ENCODE results near the gene SLC12A5.

SLC12A5 gene

DNA sequence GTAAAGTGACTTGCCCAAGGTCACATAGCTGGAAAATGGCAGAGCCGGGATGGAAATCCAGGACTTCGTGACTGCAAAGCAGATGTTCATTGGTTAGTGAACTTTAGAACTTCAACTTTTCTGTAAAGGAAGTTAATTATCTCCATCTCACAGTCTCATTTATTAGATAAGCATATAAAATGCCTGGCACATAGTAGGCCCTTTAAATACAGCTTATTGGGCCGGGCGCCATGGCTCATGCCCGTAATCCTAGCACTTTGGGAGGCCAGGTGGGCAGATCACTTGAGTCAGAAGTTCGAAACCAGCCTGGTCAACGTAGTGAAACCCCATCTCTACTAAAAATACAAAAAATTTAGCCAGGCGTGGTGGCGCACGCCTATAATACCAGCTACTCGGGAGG lies 22.1 kb upstream of the SLC12A5 start:
- DNase-seq (ENCODE audit: low spot score), result no peak

DNA sequence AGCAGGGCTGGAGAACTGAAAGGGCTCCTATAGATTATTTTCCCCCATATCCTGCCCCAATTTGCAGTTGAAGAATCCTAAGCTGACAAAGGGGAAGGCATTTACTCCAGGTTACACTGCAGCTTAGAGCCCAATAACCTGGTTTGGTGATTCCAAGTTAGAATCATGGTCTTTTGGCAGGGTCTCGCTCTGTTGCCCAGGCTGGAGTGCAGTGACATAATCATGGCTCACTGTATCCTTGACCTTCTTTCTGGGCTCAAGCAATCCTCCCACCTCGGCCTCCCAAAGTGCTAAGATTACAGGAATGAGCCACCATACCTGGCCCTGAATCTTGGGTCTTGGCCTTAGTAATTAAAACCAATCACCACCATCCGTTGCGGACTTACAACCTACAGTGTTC lies 21.3 kb upstream of the SLC12A5 start:
- DNase-seq (ENCODE audit: low spot score), result no peak

DNA sequence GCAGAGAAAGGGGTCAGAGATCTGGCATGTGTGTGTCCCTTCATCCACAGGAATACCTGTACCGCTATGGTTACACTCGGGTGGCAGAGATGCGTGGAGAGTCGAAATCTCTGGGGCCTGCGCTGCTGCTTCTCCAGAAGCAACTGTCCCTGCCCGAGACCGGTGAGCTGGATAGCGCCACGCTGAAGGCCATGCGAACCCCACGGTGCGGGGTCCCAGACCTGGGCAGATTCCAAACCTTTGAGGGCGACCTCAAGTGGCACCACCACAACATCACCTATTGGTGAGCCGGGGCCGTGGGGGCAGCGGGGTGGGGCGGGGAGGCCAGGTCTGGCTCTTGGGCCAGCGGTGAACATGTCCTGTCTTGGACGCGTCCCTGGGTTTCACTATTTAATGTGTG lies 19.2 kb upstream of the SLC12A5 start:
- DNase-seq (ENCODE audit: low spot score), result no peak

DNA sequence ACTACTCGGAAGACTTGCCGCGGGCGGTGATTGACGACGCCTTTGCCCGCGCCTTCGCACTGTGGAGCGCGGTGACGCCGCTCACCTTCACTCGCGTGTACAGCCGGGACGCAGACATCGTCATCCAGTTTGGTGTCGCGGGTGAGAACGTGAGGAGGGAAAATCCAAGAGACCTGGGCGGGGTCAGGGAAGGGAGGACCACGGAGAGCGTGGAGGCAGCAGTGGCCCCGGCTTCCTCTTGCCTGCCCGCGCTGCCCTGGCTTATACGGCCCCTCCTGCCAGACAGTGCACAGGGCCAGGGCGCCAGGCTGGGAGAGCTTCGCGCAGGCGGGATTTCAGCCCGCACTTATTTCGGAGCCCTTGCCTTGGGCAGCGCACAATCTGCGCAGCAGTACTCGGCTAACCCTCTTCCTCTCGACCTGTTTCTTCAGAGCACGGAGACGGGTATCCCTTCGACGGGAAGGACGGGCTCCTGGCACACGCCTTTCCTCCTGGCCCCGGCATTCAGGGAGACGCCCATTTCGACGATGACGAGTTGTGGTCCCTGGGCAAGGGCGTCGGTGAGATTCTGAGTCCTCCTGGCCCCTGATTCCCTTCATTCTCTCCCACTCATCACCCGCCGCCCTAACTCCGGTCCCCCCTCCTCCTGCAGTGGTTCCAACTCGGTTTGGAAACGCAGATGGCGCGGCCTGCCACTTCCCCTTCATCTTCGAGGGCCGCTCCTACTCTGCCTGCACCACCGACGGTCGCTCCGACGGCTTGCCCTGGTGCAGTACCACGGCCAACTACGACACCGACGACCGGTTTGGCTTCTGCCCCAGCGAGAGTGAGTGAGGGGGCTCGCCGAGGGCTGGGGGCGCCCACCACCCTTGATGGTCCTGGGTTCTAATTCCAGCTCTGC lies 18.3 kb upstream of the SLC12A5 start:
- no peak for DNase-seq (ENCODE audit: low spot score)

DNA sequence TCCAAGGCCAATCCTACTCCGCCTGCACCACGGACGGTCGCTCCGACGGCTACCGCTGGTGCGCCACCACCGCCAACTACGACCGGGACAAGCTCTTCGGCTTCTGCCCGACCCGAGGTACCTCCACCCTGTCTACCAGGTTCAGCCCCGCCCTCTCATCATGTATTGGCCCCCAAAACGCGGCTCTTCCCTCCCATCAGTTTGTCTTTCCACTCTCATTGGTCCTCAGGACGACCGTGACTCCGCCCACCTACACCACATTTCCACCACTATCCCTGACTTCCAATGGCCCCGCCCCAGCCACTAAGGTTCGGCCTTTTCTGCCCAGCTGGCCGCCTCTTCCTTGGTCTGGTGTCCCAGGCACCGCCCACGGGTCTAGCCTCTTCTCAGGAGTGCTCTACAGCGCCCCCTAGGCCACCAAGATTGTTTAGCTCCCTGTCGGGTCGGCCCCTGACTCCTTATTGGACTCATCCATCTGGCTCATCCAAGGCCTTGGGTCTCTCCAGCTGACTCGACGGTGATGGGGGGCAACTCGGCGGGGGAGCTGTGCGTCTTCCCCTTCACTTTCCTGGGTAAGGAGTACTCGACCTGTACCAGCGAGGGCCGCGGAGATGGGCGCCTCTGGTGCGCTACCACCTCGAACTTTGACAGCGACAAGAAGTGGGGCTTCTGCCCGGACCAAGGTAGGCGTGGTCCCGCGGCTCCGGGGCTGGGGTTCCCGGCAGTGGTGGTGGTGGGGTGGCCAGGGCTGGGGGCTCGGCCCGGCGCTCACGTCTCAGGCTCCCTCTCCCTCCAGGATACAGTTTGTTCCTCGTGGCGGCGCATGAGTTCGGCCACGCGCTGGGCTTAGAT lies 17.2 kb upstream of the SLC12A5 start:
- no peak for DNase-seq (ENCODE audit: low spot score)

DNA sequence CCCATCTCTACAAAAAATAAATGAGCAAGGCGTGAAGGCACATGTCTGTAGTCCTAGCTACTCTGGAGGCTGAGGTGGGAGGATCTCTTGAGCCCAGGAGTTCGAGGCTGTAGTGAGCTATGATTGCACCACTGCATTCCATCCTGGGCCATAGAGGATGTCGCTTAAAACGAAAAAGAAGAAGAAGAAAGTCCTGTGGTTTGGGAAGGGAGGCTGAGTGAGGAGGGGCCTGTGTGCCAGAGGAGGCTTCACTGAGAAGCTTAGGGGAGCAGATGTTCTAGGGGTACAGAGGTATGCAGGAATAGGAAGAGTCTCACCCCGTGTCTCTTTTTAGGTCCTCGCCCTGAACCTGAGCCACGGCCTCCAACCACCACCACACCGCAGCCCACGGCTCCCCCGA lies 16.1 kb upstream of the SLC12A5 start:
- DNase-seq (ENCODE audit: low spot score), result no peak

DNA sequence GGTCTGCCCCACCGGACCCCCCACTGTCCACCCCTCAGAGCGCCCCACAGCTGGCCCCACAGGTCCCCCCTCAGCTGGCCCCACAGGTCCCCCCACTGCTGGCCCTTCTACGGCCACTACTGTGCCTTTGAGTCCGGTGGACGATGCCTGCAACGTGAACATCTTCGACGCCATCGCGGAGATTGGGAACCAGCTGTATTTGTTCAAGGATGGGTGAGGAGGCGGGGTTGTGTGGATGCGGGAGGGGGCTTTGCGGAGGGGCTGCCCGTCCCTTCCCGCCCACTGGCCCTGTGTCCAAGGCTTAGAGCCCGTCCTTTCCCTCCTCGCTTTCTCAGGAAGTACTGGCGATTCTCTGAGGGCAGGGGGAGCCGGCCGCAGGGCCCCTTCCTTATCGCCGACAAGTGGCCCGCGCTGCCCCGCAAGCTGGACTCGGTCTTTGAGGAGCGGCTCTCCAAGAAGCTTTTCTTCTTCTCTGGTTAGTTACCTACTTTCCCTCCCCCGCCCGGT lies 15.6 kb upstream of the SLC12A5 start:
- no peak for DNase-seq (ENCODE audit: low spot score)

DNA sequence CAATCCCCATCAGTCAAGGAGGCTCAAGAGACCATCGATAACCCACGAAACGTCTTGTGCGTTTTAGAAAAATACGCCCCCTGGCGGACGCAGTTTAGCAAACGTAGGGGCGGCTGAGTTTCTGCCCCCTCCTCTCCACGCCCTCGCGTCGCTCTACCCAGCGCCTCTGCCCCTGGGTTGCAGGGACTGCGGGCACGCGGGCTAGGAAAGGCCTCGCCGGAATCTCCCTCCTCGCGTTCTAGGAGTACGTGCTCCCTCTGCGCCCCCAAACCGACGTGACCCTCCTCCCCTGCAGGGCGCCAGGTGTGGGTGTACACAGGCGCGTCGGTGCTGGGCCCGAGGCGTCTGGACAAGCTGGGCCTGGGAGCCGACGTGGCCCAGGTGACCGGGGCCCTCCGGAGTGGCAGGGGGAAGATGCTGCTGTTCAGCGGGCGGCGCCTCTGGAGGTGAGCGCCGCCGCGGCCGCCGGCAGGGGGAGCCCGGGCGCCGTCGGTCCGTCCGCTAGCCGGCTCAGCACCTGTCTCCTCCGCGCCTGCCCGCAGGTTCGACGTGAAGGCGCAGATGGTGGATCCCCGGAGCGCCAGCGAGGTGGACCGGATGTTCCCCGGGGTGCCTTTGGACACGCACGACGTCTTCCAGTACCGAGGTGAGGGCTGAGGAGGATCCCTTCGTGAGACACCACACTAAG lies 15.0 kb upstream of the SLC12A5 start:
- peak; percentile 76 for DNase-seq (ENCODE audit: low spot score)

DNA sequence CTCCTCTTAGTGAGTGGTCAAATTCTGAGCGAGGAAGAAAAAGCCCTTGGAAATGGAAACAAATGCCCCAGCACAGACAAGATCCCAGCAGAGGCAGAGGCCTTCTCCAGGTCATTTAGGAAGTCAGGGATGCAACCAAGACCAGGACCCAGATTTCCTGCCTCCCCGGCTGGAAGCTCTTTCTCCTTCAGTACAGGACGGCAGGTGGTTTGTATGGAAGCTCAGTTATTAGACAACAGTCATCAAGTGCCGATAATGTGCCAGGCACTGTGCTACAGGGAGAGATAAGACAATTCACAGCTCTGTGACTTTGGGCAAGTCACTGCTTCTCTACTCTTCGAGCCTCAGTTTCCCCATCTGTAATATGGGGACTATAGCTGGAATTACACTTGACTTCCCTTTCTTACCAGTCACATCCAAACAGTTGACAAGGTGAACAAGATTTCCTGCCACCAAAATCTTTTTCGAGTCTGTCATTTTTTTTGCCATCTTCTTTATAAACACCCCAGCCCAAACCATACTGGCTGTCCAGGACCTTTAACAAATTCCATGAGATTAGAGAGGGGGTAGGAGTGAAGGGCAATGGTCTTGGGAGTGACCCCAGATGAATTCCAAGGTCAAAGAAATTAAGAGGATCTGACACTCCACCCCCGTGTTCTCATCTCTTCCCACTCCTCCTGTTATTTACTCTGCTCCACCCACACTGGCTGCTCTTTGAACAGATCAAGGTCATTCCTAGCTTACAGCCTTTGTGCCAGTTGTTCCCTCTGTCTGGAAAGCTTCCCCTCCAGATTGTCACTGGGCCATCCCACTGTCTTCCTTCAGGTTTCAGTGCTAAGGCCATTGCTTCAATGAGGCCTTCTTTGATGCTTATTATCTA lies 14.3 kb upstream of the SLC12A5 start:
- no peak for DNase-seq (ENCODE audit: low spot score)

DNA sequence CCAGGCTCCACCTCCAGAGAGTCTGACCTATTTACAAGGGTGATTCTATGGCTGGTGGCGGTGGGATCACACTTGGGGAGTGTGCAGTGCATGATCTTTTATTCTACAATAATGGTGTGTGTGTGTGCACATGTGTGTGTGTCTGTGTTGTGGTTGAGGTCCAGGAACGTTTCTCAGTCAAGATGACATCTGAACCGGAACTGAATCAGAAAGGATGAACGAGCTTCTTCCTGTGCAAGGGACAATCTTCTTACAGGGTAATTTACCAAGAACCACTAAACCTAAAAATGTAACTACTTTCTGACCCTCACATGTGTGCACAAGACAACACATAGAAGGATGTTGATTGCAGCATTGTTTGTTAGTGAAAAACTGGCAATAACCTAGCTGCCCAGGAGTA lies 11.7 kb upstream of the SLC12A5 start:
- no peak for DNase-seq (ENCODE audit: low spot score)

DNA sequence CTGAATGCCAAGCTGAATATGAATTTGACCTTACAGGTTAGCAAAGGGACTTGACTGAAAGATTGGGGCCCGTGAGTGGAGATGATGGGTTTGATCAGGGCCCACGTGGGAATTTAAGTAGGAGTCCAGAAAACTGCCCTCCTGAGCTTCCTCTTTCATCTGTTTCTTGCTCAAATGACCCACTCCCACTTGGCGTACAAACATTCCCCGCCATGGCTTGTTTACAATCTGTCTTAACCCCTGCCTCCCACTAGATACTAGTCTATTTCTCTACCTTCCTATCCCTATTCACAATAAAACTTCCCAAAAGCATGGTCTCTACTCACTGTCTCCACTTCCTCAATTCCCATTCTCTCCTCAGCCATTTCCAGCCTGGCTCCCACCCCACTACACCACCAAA lies 10.9 kb upstream of the SLC12A5 start:
- DNase-seq (ENCODE audit: low spot score), result no peak

DNA sequence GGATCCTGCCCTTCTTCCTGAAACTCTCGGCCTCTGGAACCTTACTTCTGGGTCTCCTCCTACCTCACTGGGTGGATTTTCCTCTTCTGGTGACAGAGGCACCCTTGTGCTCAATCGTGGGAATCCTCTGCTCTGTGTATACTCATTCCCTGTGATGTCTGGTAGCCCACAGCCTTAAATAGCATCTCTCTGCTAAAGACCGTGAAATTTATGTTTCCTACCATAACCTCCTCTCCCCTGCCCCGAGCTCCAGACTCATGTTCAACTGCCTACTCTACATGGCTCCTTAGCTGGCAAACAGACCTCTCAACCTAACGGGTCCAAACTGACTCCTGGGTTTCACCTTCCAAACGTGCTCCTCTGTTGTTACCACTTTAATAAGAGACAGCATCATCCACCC lies 10.4 kb upstream of the SLC12A5 start:
- DNase-seq (ENCODE audit: low spot score), result no peak

DNA sequence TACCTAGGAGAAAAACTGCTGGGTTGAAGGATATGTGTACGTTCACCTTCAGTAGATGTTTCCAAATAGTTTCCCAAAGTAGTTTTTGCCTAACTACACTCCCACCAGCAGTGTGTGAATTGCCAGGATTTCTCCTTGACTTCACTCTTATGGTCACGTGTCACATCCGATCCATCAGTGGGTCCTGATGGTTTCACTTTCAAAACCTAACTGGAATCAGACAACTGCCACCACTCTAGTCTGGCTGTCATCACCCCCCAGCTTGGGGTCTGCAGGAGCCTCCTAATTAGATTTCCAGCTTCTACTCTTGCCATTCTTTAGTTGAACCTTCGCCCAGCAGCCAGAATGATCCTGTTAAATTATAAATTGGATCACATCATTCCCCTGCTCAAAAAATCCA lies 8.5 kb upstream of the SLC12A5 start:
- DNase-seq (ENCODE audit: low spot score), result no peak

DNA sequence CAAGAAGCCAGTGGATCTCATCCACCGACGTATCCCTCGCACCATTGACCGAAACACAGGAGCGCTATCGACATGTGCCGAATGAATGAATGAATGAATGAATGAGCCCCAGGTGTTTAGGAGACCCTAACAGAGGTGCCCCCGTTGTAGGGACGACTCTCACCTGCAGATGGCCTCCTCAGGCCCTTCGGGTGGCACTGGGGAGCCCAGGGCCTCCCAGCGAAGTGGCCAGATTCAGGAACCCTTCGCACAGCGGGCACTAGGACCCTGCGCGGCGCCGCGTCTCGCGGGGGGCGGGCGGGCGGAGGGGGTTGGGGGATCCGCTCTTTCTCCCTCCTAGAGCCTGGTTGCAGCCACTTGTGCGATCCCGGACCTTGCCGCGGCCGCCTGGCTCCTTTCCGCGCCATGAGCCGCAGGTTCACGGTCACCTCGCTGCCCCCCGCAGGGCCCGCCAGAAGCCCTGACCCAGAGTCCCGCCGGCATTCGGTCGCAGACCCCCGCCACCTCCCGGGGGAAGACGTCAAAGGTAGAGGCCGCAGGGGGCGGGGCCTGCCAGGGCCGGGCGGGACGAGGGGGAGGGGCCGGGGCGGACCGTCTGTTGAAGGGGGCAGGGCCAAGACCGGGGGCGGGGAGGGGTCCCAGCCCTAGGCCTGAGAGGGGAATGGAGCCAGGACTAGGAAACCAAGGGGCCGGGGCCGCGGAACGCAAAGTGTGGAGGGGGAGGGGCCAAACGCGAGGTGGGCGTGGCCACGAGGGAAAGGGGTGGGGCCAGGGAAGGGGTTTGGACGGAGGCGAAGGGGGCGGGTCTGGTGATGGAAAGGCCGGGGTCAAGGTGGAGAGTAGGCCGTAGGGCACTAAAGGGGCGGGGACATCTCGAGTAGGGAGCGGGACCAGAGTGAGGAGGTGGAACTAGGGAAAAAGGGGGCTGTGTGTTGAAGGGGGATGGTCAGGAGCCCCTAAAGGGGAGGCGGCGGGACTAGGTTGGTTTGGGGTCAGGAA lies 7.4 kb upstream of the SLC12A5 start:
- peak; percentile 18 for DNase-seq (ENCODE audit: low spot score)

DNA sequence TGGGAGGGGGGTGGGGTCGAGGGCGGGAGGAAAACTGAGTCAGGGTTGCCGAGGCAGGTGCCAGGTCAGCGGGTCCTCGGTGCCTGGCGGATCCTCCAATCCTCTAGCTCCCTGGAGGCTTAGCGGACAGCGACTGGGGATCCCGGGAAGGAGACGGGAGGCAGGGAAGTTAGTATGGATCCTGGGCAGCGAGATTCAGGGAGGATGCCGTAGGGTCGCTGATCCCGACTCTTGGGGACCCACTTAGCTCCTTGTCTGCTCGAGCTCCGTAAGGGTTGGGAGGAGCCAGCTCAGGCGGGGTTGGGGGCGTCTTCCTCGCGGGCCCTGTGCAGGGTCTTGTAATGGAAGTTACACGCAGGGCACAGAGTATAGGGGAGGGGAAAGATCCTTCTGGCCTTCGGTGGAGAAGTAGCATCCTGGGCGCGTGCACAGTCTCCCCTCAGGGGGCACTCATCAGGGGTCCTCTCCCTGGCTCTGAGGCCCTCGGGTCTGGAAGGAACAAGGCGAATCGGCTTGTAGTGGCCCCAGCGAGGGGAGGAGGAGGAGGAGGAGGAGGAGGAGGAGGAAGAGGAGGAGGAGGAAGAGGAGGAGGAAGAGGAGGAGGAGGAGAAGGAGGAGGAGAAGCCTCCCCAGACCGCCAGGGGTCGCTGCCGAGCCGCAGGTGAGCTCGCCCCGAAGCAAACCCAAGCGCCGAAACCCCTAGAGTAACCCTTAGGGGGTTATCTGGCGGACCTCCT lies 6.4 kb upstream of the SLC12A5 start:
- DNase-seq (ENCODE audit: low spot score), result peak; percentile 54

DNA sequence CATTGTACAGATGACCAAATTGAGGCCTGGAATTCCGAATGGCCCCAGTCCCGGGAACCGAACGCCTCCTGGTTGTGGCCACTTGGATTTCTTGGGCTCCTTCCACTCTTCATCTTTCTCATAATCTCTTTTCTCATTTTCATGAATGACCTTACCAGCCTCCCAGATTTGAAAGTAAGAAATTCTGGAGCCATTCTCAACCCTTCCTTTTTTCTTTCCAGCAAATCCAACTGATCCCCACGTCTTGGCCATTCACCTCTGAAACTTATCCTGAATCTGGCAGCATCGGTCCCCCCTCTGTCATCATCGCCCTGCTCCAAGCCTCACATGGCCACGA lies 5.9 kb upstream of the SLC12A5 start:
- no peak for DNase-seq (ENCODE audit: low spot score)

DNA sequence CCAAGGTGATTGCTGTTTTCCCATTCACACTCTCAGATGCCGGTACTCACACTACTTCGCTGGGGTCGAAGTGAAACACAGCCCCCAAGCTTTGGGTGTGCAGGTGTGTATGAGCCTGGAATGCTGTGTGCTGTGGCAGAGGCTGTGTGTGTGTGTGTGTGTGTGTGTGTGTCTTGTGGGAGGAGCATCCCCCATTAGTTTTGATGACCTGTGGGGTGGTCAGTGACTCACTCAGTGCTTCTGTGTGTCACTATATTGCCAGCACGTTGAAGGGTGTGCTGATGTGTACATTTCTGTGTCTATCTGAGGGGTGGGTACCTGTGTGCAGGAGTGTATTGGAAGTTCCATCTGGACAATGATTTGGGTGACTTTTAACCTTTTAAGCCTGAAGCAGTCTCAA lies 5.0 kb upstream of the SLC12A5 start:
- DNase-seq (ENCODE audit: low spot score), result no peak

DNA sequence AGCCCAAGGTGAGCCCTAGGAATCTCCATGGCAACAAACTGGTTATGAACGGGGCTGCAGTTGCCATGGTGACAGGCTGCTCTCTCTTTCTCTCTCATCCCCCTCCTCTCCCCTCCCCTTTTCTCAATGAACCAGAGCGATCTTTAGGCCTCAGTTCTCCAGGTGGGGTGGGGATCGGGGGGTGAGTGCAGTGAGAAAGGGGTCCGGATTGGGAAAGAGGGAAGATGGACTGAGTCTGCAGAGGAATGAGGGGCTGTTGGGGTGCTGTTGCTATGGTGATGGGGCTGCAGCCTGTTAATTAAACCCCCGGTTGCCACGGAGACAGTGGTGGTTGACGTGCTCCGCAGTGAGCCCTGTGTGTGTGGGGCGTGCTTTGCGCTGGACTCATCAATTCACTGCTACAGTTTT lies 3.6 kb upstream of the SLC12A5 start:
- DNase-seq (ENCODE audit: low spot score), result no peak

DNA sequence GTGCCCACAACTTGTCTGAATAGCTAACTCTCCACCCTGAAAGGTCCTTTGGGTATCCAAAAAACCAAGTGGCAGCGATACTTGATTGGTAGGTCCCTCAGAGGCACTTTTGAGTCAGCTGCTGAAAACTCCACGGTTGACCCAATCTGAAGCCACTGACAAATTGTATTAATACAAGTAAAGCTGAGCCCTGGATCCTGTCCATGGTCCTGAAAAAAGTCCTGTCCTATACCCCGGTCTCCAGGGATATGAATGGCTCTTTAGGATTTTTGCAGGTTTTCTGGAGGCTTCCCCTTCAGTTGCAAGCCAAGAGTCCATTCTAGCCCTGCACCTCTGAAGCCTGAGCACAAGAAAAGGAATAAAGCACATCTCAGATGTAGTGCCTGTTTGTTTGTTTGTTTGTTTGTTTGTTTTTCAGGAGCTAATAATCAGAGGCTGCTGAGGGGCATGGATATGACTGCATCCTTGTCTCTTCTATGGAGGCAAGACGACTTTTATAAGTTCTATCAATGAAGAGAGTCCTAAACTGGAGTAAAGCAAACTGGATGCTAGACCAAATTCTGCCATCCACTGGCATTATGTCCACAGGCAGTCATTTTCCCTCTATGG lies 1.7 kb upstream of the SLC12A5 start:
- DNase-seq (ENCODE audit: low spot score), result peak; percentile 52
